HepG2 (cell line): ENCODE data around the gene TEX19. TPM values are rescaled to one million over a fixed set of nuclear protein-coding genes. Genes with fewer than 3 reads are reported as not detected.
A peak's percentile ranks its signal among the peaks of the same experiment; 100 is the strongest.

Experiments used
- CENPX ChIP-seq: sonication (generic); formaldehyde crosslinking; IDR thresholded peaks from 2 replicates; pipeline ENCODE4 v1.9.0; 2021; ENCODE audit warnings: mild to moderate bottlenecking, missing genetic modification reagents, moderate library complexity
- FOSL2 ChIP-seq: sonication (generic); formaldehyde crosslinking; IDR thresholded peaks from 2 replicates; pipeline ENCODE4 v1.4.0; 2020; ENCODE audit warnings: missing genetic modification reagents
- FOXO1 ChIP-seq: sonication (generic); formaldehyde crosslinking; IDR thresholded peaks from 2 replicates; pipeline ENCODE4 v1.4.0; 2020; ENCODE audit warnings: missing genetic modification reagents
- HOMEZ ChIP-seq: IDR thresholded peaks from 2 replicates; pipeline ENCODE4 v1.6.1; 2016; ENCODE audit warnings: low read depth
- KDM2A ChIP-seq: sonication (generic); formaldehyde crosslinking; IDR thresholded peaks from 2 replicates; pipeline ENCODE4 v1.4.0; 2020; ENCODE audit warnings: low read depth, missing genetic modification reagents, borderline replicate concordance
- NFKB2 ChIP-seq: sonication (generic); formaldehyde crosslinking; IDR thresholded peaks from 2 replicates; pipeline ENCODE4 v1.4.0; 2020; ENCODE audit warnings: missing genetic modification reagents, borderline replicate concordance
- NRL ChIP-seq: sonication (generic); formaldehyde crosslinking; IDR thresholded peaks from 2 replicates; pipeline ENCODE4 v1.5.0; 2020; ENCODE audit warnings: missing genetic modification reagents, mild to moderate bottlenecking, moderate library complexity, borderline replicate concordance
- RXRB ChIP-seq: IDR thresholded peaks from 2 replicates; pipeline ENCODE4 v1.6.1; 2016; ENCODE audit warnings: borderline replicate concordance, missing genetic modification reagents, missing compliant biosample characterization
- SNAPC2 ChIP-seq: sonication (generic); formaldehyde crosslinking; IDR thresholded peaks from 2 replicates; pipeline ENCODE4 v1.8.1; 2022; ENCODE audit warnings: mild to moderate bottlenecking, missing genetic modification reagents
- TBX2 ChIP-seq: sonication (generic); formaldehyde crosslinking; IDR thresholded peaks from 2 replicates; pipeline ENCODE4 v1.5.0; 2020; ENCODE audit warnings: missing genetic modification reagents, mild to moderate bottlenecking, borderline replicate concordance
- ZBTB38 ChIP-seq: sonication (generic); formaldehyde crosslinking; IDR thresholded peaks from 2 replicates; pipeline ENCODE4 v1.5.1; 2020; ENCODE audit warnings: mild to moderate bottlenecking, missing genetic modification reagents
- ZBTB4 ChIP-seq: sonication (generic); formaldehyde crosslinking; IDR thresholded peaks from 2 replicates; pipeline ENCODE4 v1.4.0; 2020; ENCODE audit warnings: missing genetic modification reagents, mild to moderate bottlenecking, borderline replicate concordance
- ZBTB8A ChIP-seq: sonication (generic); formaldehyde crosslinking; IDR thresholded peaks from 2 replicates; pipeline ENCODE4 v1.4.0; 2020; ENCODE audit warnings: mild to moderate bottlenecking, low read depth, missing genetic modification reagents, borderline replicate concordance
- ZC3H13 ChIP-seq: sonication (generic); formaldehyde crosslinking; IDR thresholded peaks from 2 replicates; pipeline ENCODE4 v1.8.1; 2023; ENCODE audit warnings: mild to moderate bottlenecking, missing genetic modification reagents, moderate library complexity
- ZNF547 ChIP-seq: sonication (generic); formaldehyde crosslinking; IDR thresholded peaks from 2 replicates; pipeline ENCODE4 v1.5.1; 2020; ENCODE audit warnings: mild to moderate bottlenecking, missing genetic modification reagents
- ZNF687 ChIP-seq: sonication (generic); formaldehyde crosslinking; IDR thresholded peaks from 2 replicates; pipeline ENCODE4 v1.5.1; 2020; ENCODE audit warnings: mild to moderate bottlenecking, missing genetic modification reagents, moderate library complexity
- ZNF839 ChIP-seq: sonication (generic); formaldehyde crosslinking; IDR thresholded peaks from 2 replicates; pipeline ENCODE4 v1.4.0; 2020; ENCODE audit warnings: missing genetic modification reagents, mild to moderate bottlenecking, borderline replicate concordance
- ZNF891 ChIP-seq: sonication (generic); formaldehyde crosslinking; IDR thresholded peaks from 2 replicates; pipeline ENCODE4 v1.5.0; 2020; ENCODE audit warnings: mild to moderate bottlenecking, missing genetic modification reagents
- polyA plus RNA-seq, 8 experiments: library from polyadenylated mRNA; depleted of rRNA in 3 of 8; stranded (reverse) in 7 of 8; unstranded in 1 of 8; fragments of >200 nt; fragmentation: Illumina TruSeq in 4 of 8; extraction: Trizol in 4 of 8; gene quantifications; 2 replicates each; pipeline versions ENCODE4 v1.2.1 to v1.2.3, GENCODE V29; 2011 to 2016; ENCODE audit warnings: low read depth in 4 of 8, missing spikeins in 1 of 8, mixed read lengths in 1 of 8; ENCODE audit not compliant: insufficient read depth in 1 of 8
- total RNA-seq, 5 experiments: library from RNA; depleted of rRNA; stranded (reverse); fragments of >200 nt; fragmentation: Illumina TruSeq; extraction: Trizol; gene quantifications; 2 replicates each; pipeline ENCODE4 v1.2.3, GENCODE V29; 2016; ENCODE audit warnings: low read depth in 1 of 5

The TEX19 gene
- total and polyA plus RNA-seq, 2 of the 13 experiments (the other 11 are each of a cell fraction or from before 2014, with no cell fraction given) = 1.3 to 6.0 TPM

- TF ChIP-seq ZBTB38 (CRISPR knock-in tag) (peak; percentile 100), FOSL2 (CRISPR knock-in tag) (no peak), NFKB2 (peak; percentile 39; the same call in 1 of the 2 replicates), ZBTB8A (no peak), FOXO1 (CRISPR knock-in tag) (0 out of 2 replicates have a peak, but pooled peaks have one; percentile 30), ZNF839 (CRISPR knock-in tag) (peak; percentile 68; the same call in 1 of the 2 replicates), ZNF547 (peak; percentile 11; the same call in 1 of the 2 replicates), TBX2 (peak; percentile 16; the same call in 1 of the 2 replicates), ZNF891 (CRISPR knock-in tag) (peak; percentile 69; the same call in 1 of the 2 replicates), ZC3H13 (CRISPR knock-in tag) (peak; percentile 91; the same call in 1 of the 2 replicates), SNAPC2 (CRISPR knock-in tag) (no peak), HOMEZ (CRISPR knock-in tag) (no peak), KDM2A (0 out of 2 replicates have a peak, but pooled peaks have one; percentile 18), ZNF687 (CRISPR knock-in tag) (peak; percentile 72), ZBTB4 (CRISPR knock-in tag) (peak; percentile 54; the same call in 1 of the 2 replicates), CENPX (no peak), RXRB (CRISPR knock-in tag) (no peak), NRL (CRISPR knock-in tag) (peak; percentile 75; the same call in 1 of the 2 replicates)
These were observed 14.7 kb upstream of the TEX19 start (continued) for GRCh38 chr17:82344175-82344907.
